ENCODE results near the gene MALT1. TPM values are rescaled to one million over a fixed set of nuclear protein-coding genes. Genes with fewer than 3 reads are reported as not detected.

Gene MALT1
- polyA plus RNA-seq, 1 donor from 2014 or later = 40.5 TPM

DNA sequence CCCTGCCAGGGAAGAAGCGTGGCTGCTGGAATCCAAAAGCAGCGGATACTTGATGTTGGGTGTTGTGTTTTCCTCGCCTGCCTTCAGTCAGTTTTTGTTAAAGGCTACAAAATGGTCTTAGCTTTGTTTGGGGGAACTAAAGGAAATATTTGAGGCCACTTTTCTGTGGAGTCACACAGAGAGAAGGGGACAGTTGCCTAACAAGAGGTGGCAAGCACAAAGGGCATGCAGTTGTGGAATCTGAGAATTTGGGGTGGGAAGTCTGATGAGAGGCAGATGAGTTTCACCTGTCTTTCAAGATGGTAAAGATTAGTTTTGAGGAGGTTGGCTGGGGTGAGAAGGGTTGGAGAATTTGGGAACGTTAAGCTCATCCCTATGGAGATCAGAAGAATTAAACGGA, 2.9 kb downstream of the MALT1 start:
- H2AFZ ChIP-seq (ENCODE audit: low read depth, low read length) = no peak overlapping the region
- H4K20me1 ChIP-seq (ENCODE audit: insufficient read depth) = no peaks in the 10 kb centered on the region
- H3K27me3 ChIP-seq (ENCODE audit: insufficient read depth, low read depth, low read length) = no peaks in the 10 kb centered on the region
- no peaks in the 10 kb centered on the region for H3K9me2 ChIP-seq (ENCODE audit: insufficient read depth, low read length)
- no peak overlapping the region for H3K4me2 ChIP-seq (ENCODE audit: low read length)
- H3K36me3 ChIP-seq (ENCODE audit: insufficient read depth, low read length) = no peaks in the 10 kb centered on the region
- no peak overlapping the region for H3K27ac ChIP-seq (ENCODE audit: low read length)
- no peak overlapping the region for H3K4me3 ChIP-seq (ENCODE audit: low read length)
- TF ChIP-seq POLR2AphosphoS5 (IDR thresholded peaks at IDR 0.05) = no peak
- TF ChIP-seq MXI1 (conservative IDR thresholded peaks at IDR 0.05; ENCODE audit: poor library complexity, severe bottlenecking) = no peak
- TF ChIP-seq SMC3 (conservative IDR thresholded peaks at IDR 0.05; ENCODE audit: poor library complexity) = no peak
- no peak for TF ChIP-seq EP300 (conservative IDR thresholded peaks at IDR 0.05; ENCODE audit: poor library complexity, severe bottlenecking)
- TF ChIP-seq EZH2 (IDR thresholded peaks at IDR 0.05; ENCODE audit: borderline replicate concordance, insufficient read depth, low read length, poor library complexity, severe bottlenecking) = no peak
- H3K9ac ChIP-seq (ENCODE audit: low read length) = no peak overlapping the region
- no peaks in the 10 kb centered on the region for H3K9me3 ChIP-seq (ENCODE audit: low read length)
- peaks cover 14% of the 10 kb centered on the region for H3K79me2 ChIP-seq (replicated peaks; ENCODE audit: insufficient read depth, low read length)
- H3F3A ChIP-seq (ENCODE audit: insufficient read depth, low read length, poor library complexity, severe bottlenecking) = peaks cover 7% of the 10 kb centered on the region

DNA sequence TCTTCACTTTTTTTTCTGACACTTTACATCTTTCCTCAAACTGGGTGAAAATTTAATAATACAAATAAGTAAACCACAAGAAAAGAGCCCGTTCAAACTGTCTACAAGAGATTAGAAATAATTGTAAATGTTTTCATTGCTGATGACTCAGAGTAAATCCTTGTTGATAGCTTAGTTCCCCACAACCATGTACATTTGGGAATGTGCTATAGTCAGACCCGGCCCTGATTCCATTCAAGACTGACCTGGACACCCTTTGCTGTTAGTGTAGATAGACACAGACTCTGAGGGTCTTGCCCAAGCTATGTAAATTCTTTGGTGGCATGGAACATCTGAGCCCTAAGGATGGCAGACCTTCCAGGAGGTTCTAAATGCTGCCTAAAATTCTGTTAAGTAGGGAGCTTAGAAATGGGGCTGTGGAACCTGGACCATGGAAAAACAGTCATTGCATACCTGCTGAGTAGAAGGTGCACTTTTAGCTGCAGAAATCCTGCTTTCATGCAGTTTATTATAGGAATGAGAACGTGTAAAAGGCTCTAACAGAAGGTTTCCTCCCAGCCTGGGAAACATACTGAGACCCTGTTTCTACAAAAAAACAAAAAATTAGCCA, 3.7 kb downstream of the MALT1 start:
- Histone ChIP-seq H2AFZ (ENCODE audit: low read depth, low read length) (no peak overlapping the region), H3K27ac (ENCODE audit: low read length) (no peak overlapping the region), H3F3A (ENCODE audit: insufficient read depth, low read length, poor library complexity, severe bottlenecking) (peaks cover 7% of the 10 kb centered on the region), H3K4me3 (ENCODE audit: low read length) (no peak overlapping the region), H3K9me3 (ENCODE audit: low read length) (no peaks in the 10 kb centered on the region), H4K20me1 (ENCODE audit: insufficient read depth) (no peaks in the 10 kb centered on the region), H3K9me2 (ENCODE audit: insufficient read depth, low read length) (no peaks in the 10 kb centered on the region), H3K9ac (ENCODE audit: low read length) (no peak overlapping the region), H3K27me3 (ENCODE audit: insufficient read depth, low read depth, low read length) (no peaks in the 10 kb centered on the region), H3K4me2 (ENCODE audit: low read length) (no peak overlapping the region), H3K36me3 (ENCODE audit: insufficient read depth, low read length) (no peaks in the 10 kb centered on the region), H3K79me2 (replicated peaks; ENCODE audit: insufficient read depth, low read length) (peaks cover 17% of the 10 kb centered on the region)
- TF ChIP-seq RAD21 (conservative IDR thresholded peaks at IDR 0.05) (no peak), MXI1 (conservative IDR thresholded peaks at IDR 0.05; ENCODE audit: poor library complexity, severe bottlenecking) (no peak)

DNA sequence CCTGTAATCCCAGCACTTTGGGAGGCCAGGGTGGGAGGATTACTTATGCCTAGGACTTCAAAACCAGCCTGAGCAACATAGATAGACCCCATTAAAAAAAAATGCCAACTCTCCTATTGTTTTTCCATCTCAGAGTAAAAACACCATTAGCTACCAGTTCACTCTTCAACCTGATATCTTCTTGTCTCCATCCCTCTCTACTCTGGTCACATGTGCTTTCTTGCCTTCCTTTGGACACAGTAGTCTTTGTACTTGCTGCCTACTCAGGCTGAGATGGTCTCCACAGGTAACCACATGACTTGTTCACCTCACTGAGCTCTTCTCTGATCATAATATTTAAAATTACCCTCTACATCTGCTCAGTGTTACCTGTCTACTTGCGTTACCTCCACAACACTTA, 5.0 kb downstream of the MALT1 start:
- Histone ChIP-seq H3K9me3 (ENCODE audit: low read length) (no peaks in the 10 kb centered on the region), H3K27ac (ENCODE audit: low read length) (no peak overlapping the region), H3K9me2 (ENCODE audit: insufficient read depth, low read length) (no peaks in the 10 kb centered on the region), H3K36me3 (ENCODE audit: insufficient read depth, low read length) (no peaks in the 10 kb centered on the region), H3K27me3 (ENCODE audit: insufficient read depth, low read depth, low read length) (no peaks in the 10 kb centered on the region), H3K4me2 (ENCODE audit: low read length) (no peak overlapping the region), H3K79me2 (replicated peaks; ENCODE audit: insufficient read depth, low read length) (peaks cover 18% of the 10 kb centered on the region), H3K9ac (ENCODE audit: low read length) (no peak overlapping the region), H3F3A (ENCODE audit: insufficient read depth, low read length, poor library complexity, severe bottlenecking) (no peaks in the 10 kb centered on the region), H4K20me1 (ENCODE audit: insufficient read depth) (no peaks in the 10 kb centered on the region), H3K4me3 (ENCODE audit: low read length) (no peak overlapping the region), H2AFZ (ENCODE audit: low read depth, low read length) (no peak overlapping the region)
- TF ChIP-seq, protein P1, sequence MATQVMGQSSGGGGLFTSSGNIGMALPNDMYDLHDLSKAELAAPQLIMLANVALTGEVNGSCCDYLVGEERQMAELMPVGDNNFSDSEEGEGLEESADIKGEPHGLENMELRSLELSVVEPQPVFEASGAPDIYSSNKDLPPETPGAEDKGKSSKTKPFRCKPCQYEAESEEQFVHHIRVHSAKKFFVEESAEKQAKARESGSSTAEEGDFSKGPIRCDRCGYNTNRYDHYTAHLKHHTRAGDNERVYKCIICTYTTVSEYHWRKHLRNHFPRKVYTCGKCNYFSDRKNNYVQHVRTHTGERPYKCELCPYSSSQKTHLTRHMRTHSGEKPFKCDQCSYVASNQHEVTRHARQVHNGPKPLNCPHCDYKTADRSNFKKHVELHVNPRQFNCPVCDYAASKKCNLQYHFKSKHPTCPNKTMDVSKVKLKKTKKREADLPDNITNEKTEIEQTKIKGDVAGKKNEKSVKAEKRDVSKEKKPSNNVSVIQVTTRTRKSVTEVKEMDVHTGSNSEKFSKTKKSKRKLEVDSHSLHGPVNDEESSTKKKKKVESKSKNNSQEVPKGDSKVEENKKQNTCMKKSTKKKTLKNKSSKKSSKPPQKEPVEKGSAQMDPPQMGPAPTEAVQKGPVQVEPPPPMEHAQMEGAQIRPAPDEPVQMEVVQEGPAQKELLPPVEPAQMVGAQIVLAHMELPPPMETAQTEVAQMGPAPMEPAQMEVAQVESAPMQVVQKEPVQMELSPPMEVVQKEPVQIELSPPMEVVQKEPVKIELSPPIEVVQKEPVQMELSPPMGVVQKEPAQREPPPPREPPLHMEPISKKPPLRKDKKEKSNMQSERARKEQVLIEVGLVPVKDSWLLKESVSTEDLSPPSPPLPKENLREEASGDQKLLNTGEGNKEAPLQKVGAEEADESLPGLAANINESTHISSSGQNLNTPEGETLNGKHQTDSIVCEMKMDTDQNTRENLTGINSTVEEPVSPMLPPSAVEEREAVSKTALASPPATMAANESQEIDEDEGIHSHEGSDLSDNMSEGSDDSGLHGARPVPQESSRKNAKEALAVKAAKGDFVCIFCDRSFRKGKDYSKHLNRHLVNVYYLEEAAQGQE (IDR thresholded peaks at IDR 0.05; ENCODE audit: borderline replicate concordance) = no peak
- no peak for TF ChIP-seq MXI1 (conservative IDR thresholded peaks at IDR 0.05; ENCODE audit: poor library complexity, severe bottlenecking)
- no peak for TF ChIP-seq SMC3 (conservative IDR thresholded peaks at IDR 0.05; ENCODE audit: poor library complexity)
- no peak for TF ChIP-seq EZH2 (IDR thresholded peaks at IDR 0.05; ENCODE audit: borderline replicate concordance, insufficient read depth, low read length, poor library complexity, severe bottlenecking)
- no peak for TF ChIP-seq CTCF (IDR thresholded peaks at IDR 0.05; ENCODE audit: poor library complexity, severe bottlenecking)
- no peak for TF ChIP-seq POLR2AphosphoS5 (IDR thresholded peaks at IDR 0.05)
- no peak for TF ChIP-seq TAF1 (IDR thresholded peaks at IDR 0.05; ENCODE audit: low read depth)
- TF ChIP-seq RAD21 (conservative IDR thresholded peaks at IDR 0.05) = no peak
- TF ChIP-seq EP300 (conservative IDR thresholded peaks at IDR 0.05; ENCODE audit: poor library complexity, severe bottlenecking) = no peak
